Loucy (cell line): ENCODE results near the gene KLHDC9.
A peak's percentile ranks its signal among the peaks of the same experiment; 100 is the strongest.

Experiments used
- EZH2phosphoT487 ChIP-seq: fragments of 200-600 bp; IDR thresholded peaks from 2 replicates; pipeline ENCODE4 v1.6.1; 2018; ENCODE audit warnings: antibody characterized with exemption, mild to moderate bottlenecking, moderate library complexity, borderline replicate concordance
- TF ChIP-seq, protein P1 (sequence below): fragments of 200-600 bp; sonication (generic); conservative IDR thresholded peaks from 2 replicates; pipeline ENCODE4 v1.5.1; 2014; ENCODE audit warnings: mild to moderate bottlenecking, antibody characterized with exemption, low read length

DNA sequence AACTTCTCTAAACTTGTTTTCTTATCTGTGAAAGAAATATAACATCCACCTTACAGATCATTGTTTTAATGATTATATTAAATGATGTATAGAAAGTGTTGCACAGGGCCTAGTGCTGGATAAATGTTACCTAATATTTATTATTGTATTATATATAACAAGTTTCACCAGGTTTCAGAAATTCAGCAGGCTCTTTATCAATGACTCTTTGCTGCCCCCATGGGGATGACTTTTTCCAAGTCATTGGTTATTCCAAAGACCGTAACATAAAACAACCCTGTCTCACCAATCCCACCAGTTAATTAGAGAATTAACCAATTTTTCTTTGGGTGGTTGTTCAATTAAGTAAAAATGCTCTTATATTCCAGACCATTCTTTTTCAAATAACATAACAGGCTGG lies 41.6 kb downstream of the KLHDC9 start:
- TF ChIP-seq, protein P1, sequence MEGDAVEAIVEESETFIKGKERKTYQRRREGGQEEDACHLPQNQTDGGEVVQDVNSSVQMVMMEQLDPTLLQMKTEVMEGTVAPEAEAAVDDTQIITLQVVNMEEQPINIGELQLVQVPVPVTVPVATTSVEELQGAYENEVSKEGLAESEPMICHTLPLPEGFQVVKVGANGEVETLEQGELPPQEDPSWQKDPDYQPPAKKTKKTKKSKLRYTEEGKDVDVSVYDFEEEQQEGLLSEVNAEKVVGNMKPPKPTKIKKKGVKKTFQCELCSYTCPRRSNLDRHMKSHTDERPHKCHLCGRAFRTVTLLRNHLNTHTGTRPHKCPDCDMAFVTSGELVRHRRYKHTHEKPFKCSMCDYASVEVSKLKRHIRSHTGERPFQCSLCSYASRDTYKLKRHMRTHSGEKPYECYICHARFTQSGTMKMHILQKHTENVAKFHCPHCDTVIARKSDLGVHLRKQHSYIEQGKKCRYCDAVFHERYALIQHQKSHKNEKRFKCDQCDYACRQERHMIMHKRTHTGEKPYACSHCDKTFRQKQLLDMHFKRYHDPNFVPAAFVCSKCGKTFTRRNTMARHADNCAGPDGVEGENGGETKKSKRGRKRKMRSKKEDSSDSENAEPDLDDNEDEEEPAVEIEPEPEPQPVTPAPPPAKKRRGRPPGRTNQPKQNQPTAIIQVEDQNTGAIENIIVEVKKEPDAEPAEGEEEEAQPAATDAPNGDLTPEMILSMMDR: peak; percentile 64
- TF ChIP-seq EZH2phosphoT487: no peak
